Vagina (tissue), 2 donors: ENCODE results near the gene COL16A1. TPM values are rescaled to one million over a fixed set of nuclear protein-coding genes. Genes with fewer than 3 reads are reported as not detected.

Experiments
- DNase-seq, 2 donors: peaks; one replicate each; pipeline ENCODE4 v3.0.0-alpha.2; 2017; ENCODE audit errors: extremely low spot score in 2 of 2
- H3K27ac ChIP-seq: fragments of 200-600 bp; sonication (generic); one replicate; pipeline ENCODE4 v1.5.1; 2019
- H3K27me3 ChIP-seq: fragments of 200-600 bp; sonication (generic); one replicate; pipeline ENCODE4 v1.5.1; 2019
- H3K36me3 ChIP-seq, 2 donors: fragments of 200-600 bp; sonication (generic); one replicate each; pipeline ENCODE4 v1.5.1; 2017 to 2019
- H3K4me1 ChIP-seq: fragments of 200-600 bp; sonication (generic); one replicate; pipeline ENCODE4 v1.5.1; 2019
- H3K4me3 ChIP-seq, 2 donors: fragments of 200-600 bp; sonication (generic); 1 replicate in 1 of 2; 2 replicates in 1 of 2; pipeline ENCODE4 v1.5.1; 2016 to 2019
- H3K9me3 ChIP-seq: fragments of 200-600 bp; sonication (generic); one replicate; pipeline ENCODE4 v1.5.1; 2019
- POLR2A ChIP-seq, 2 donors: fragments of 450-650 bp; IDR thresholded peaks; one replicate each; pipeline ENCODE4 v1.6.1; 2017; ENCODE audit warnings: antibody characterized with exemption in 2 of 2, mild to moderate bottlenecking in 2 of 2, moderate library complexity in 2 of 2
- POLR2AphosphoS5 ChIP-seq, 2 donors: sonication (generic); formaldehyde crosslinking; IDR thresholded peaks; one replicate each; pipeline ENCODE4 v1.9.0; 2017; ENCODE audit warnings: antibody characterized with exemption in 2 of 2, mild to moderate bottlenecking in 2 of 2, low read depth in 1 of 2; ENCODE audit not compliant: insufficient read depth in 1 of 2
- intact Hi-C: fragments of 100-400 bp; cut with DNase I; formaldehyde crosslinking; loops from one replicate; pipeline ENCODE4 v1.15.1; 2023
- total RNA-seq: library from RNA; depleted of rRNA; stranded (reverse); fragments of >200 nt; gene quantifications from one replicate; pipeline ENCODE4 v1.2.3, GENCODE V29; 2016
- TF ChIP-seq, protein P1 (sequence below), 3 experiments: fragments of 450-650 bp in 2 of 3; fragments of 200-600 bp in 1 of 3; sonication (generic) in 1 of 3; IDR thresholded peaks; one replicate each; pipeline ENCODE4 v1.5.1; 2017 to 2019; ENCODE audit warnings: antibody characterized with exemption in 3 of 3, mild to moderate bottlenecking in 2 of 3, moderate library complexity in 2 of 3

Gene COL16A1
- total RNA-seq, 1 donor from 2014 or later, result 82.3 TPM

DNA sequence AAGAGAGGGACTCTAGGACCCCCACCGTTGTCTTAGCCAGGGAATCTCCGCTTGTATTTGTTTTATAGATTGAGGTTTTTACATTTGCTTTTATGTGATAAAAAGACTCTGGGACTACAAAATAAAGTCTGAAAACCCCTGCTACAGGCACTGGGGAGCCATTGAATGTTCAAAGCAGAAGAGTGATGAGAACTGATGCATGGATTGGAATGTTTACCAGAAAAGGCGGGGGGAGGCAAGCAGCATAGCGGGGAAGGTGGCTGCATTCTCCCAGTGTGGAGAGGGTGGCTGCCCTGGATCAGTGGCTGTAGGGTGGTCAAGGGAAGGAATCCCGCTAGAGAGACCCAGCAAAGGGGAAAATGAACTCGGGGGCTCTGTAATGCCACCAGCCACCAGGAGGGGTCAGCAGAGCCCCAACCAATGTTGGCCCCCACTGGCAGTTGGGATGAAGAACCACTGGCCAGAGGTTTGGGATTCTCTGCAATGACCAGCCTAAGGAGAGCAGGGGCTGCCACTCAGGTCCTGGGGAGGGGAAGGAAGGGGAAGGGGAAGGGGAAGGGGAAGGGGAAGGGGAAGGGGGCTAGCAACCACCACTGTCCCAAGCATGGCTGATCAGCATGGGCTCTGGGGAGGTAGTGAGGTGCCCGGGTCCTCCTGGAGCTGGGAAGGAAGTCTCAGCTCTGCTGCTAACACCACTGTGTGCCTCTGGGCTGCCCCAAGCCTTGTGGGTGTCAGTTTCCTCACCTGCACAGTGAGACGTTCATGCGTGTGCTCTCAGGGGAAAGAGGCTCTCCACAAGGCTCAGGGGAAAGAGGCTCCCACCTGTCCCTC, 40.0 kb downstream of the COL16A1 start:
- intact Hi-C loops, result loop anchor here (2.0 kb wide), 1 partner anchor 125 kb away; no protein-coding TSS in a partner anchor
- TF ChIP-seq, protein P1, sequence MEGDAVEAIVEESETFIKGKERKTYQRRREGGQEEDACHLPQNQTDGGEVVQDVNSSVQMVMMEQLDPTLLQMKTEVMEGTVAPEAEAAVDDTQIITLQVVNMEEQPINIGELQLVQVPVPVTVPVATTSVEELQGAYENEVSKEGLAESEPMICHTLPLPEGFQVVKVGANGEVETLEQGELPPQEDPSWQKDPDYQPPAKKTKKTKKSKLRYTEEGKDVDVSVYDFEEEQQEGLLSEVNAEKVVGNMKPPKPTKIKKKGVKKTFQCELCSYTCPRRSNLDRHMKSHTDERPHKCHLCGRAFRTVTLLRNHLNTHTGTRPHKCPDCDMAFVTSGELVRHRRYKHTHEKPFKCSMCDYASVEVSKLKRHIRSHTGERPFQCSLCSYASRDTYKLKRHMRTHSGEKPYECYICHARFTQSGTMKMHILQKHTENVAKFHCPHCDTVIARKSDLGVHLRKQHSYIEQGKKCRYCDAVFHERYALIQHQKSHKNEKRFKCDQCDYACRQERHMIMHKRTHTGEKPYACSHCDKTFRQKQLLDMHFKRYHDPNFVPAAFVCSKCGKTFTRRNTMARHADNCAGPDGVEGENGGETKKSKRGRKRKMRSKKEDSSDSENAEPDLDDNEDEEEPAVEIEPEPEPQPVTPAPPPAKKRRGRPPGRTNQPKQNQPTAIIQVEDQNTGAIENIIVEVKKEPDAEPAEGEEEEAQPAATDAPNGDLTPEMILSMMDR (IDR thresholded peaks at IDR 0.05), result peak; percentile 89 to 98 (median 92)
- TF ChIP-seq POLR2AphosphoS5 (IDR thresholded peaks at IDR 0.05; ENCODE audit: insufficient read depth in 1 of 2, low read depth in 1 of 2), result no peak
- no peak for DNase-seq
- no peaks in the 10 kb centered on the region for H3K9me3 ChIP-seq
- peaks cover 0 to 3% of the 10 kb centered on the region in 2 donors for H3K36me3 ChIP-seq
- no peak overlapping the region for H3K27ac ChIP-seq
- peaks cover 38% of the 10 kb centered on the region for H3K4me1 ChIP-seq
- H3K27me3 ChIP-seq, result no peaks in the 10 kb centered on the region
- no peak overlapping the region for H3K4me3 ChIP-seq

DNA sequence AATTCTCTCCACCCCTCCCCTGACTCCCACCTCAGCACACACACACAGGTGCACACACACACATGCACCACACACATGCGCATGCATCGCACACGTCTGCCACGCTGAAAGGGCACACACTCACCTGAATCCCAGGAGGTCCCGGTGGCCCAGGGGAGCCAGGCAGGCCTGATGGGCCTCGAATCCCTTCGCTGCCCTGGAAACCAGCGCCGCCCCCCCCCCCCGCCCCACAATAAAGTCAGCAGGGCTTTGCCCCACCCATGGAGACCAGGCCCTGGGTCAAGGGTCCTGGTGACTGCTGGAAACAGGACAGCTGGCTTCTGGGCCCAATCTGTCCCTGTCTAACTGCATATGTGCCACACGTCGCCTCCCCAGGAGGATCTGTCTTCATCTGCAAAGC, 41.4 kb downstream of the COL16A1 start:
- H3K27me3 ChIP-seq, result no peaks in the 10 kb centered on the region
- DNase-seq, result no peak
- H3K27ac ChIP-seq, result no peak overlapping the region
- no peaks in the 10 kb centered on the region for H3K9me3 ChIP-seq
- no peak overlapping the region for H3K4me3 ChIP-seq
- peaks cover 24% of the 10 kb centered on the region for H3K4me1 ChIP-seq
- peaks cover 0 to 3% of the 10 kb centered on the region in 2 donors for H3K36me3 ChIP-seq
- intact Hi-C loops, result no loop called here
- no peak for TF ChIP-seq POLR2A (IDR thresholded peaks at IDR 0.05)
- TF ChIP-seq POLR2AphosphoS5 (IDR thresholded peaks at IDR 0.05; ENCODE audit: insufficient read depth in 1 of 2, low read depth in 1 of 2), result no peak
- TF ChIP-seq, protein P1 (IDR thresholded peaks at IDR 0.05), result no peak

DNA sequence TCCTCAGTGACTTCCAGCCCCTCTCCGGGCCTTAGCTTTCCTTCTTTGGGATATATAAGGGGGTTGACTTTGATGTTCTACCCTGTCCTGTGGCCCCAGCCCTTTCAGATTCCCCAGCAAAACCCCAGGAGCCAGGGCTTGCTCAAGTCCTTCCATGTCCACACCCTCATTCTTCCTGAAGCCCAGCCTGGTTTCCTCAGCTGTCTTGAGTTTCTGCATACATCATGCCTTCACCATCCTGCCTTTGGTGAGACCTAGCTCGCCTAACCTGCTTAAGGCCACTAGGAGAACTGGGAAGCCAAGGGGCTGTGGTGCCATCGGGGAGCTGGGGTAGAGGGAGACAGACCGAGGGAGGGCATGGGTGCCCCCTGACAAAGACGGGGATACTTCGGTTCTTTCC, 42.0 kb downstream of the COL16A1 start:
- DNase-seq, result no peak
- intact Hi-C loops, result no loop called here
- no peaks in the 10 kb centered on the region for H3K9me3 ChIP-seq
- peaks cover 0 to 3% of the 10 kb centered on the region in 2 donors for H3K36me3 ChIP-seq
- TF ChIP-seq, protein P1 (IDR thresholded peaks at IDR 0.05), result no peak
- no peak for TF ChIP-seq POLR2AphosphoS5 (IDR thresholded peaks at IDR 0.05; ENCODE audit: insufficient read depth in 1 of 2, low read depth in 1 of 2)
- no peak for TF ChIP-seq POLR2A (IDR thresholded peaks at IDR 0.05)
- H3K27me3 ChIP-seq, result no peaks in the 10 kb centered on the region
- no peak overlapping the region for H3K27ac ChIP-seq
- H3K4me3 ChIP-seq, result no peak overlapping the region
- peaks cover 18% of the 10 kb centered on the region for H3K4me1 ChIP-seq

- TF ChIP-seq, protein P1 (IDR thresholded peaks at IDR 0.05), result no peak
- TF ChIP-seq POLR2AphosphoS5 (IDR thresholded peaks at IDR 0.05; ENCODE audit: insufficient read depth in 1 of 2, low read depth in 1 of 2), result no peak
- TF ChIP-seq POLR2A (IDR thresholded peaks at IDR 0.05), result no peak
- H3K4me1 ChIP-seq, result peaks cover 9% of the 10 kb centered on the region
- no peaks in the 10 kb centered on the region for H3K9me3 ChIP-seq
- no peaks in the 10 kb centered on the region for H3K27me3 ChIP-seq
- intact Hi-C loops, result no loop called here
- H3K27ac ChIP-seq, result no peak overlapping the region
- no peak for DNase-seq
- peaks cover 0 to 3% of the 10 kb centered on the region in 2 donors for H3K36me3 ChIP-seq
- H3K4me3 ChIP-seq, result no peak overlapping the region
Measured at GRCh38 chr1:31660871-31661455, 42.9 kb downstream of the COL16A1 start.

DNA sequence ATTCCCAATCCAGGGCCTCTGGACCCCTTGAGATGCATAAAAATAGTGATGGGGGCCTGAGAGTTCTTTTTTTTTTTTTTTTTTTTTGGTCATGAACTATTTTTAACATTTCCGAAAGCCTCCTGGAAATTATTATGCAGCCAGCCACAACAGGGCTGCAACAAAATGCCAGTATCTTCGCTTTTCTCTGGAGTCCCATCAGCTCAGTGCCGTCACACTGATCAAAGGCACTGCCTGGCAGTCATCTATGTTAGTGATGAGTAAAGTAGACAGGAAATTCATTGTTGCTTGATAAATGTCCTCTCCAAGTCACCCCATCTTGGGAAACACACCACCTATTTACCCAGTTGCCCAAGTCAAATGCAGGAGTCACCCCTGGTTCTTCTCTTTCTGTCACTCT, 43.9 kb downstream of the COL16A1 start:
- intact Hi-C loops, result no loop called here
- Histone ChIP-seq H3K4me3 (no peak overlapping the region), H3K36me3 (peaks cover 0 to 3% of the 10 kb centered on the region in 2 donors), H3K27ac (no peak overlapping the region), H3K9me3 (no peaks in the 10 kb centered on the region), H3K27me3 (no peaks in the 10 kb centered on the region), H3K4me1 (no peaks in the 10 kb centered on the region)
- TF ChIP-seq POLR2A (IDR thresholded peaks at IDR 0.05) (no peak), POLR2AphosphoS5 (IDR thresholded peaks at IDR 0.05; ENCODE audit: insufficient read depth in 1 of 2, low read depth in 1 of 2) (no peak)
- TF ChIP-seq, protein P1 (IDR thresholded peaks at IDR 0.05), result no peak
- no peak for DNase-seq
